Left lung (tissue), 10 donors: ENCODE results near the gene BCO2. TPM values are rescaled to one million over a fixed set of nuclear protein-coding genes. Genes with fewer than 3 reads are reported as not detected.

Source experiments
- ATAC-seq: fragments of 200-7000 bp; cut with Tn5 transposase; one replicate; pipeline ENCODE4 v1.9.1; 2020; ENCODE audit warnings: moderate library complexity
- DNase-seq, 4 donors: peaks; one replicate each; pipeline ENCODE4 v3.0.0-alpha.2; 2013 to 2020
- H3K27ac ChIP-seq, 2 donors: fragments of 200-600 bp; sonication (generic) in 1 of 2; one replicate each; pipeline versions ENCODE4 v1.5.0 to v1.8.0; 2020 to 2021
- H3K27me3 ChIP-seq, 2 donors: fragments of 200-600 bp; sonication (generic) in 1 of 2; one replicate each; pipeline versions ENCODE4 v1.5.0 to v1.8.0; 2020 to 2021
- H3K36me3 ChIP-seq, 2 donors: fragments of 200-600 bp; sonication (generic) in 1 of 2; one replicate each; pipeline versions ENCODE4 v1.5.0 to v1.8.0; 2020 to 2021
- H3K4me1 ChIP-seq, 2 donors: fragments of 200-600 bp; one replicate each; pipeline ENCODE4 v1.8.0; 2021
- H3K4me3 ChIP-seq, 2 donors: fragments of 200-600 bp; sonication (generic) in 1 of 2; one replicate each; pipeline versions ENCODE4 v1.5.0 to v1.8.0; 2020 to 2021; ENCODE audit warnings: mild to moderate bottlenecking in 1 of 2
- H3K9me3 ChIP-seq, 2 donors: fragments of 200-600 bp; sonication (generic) in 1 of 2; one replicate each; pipeline versions ENCODE4 v1.5.0 to v1.8.0; 2020 to 2021
- CTCF ChIP-seq, 2 donors: fragments of 200-600 bp; sonication (generic) in 1 of 2; IDR thresholded peaks; one replicate each; pipeline versions ENCODE4 v1.5.0 to v1.8.0; 2021; ENCODE audit warnings: antibody characterized with exemption in 2 of 2
- intact Hi-C, 2 donors: fragments of 100-400 bp; cut with DNase I; formaldehyde crosslinking; loops; one replicate each; pipeline versions ENCODE4 v1.11.2 to v1.14.2; 2022
- polyA plus RNA-seq, 6 donors: library from polyadenylated mRNA; unstranded; fragments of 120-200 nt; gene quantifications; one replicate each; pipeline ENCODE4 v1.2.1, GENCODE V29; 2013; ENCODE audit not compliant: insufficient read length in 6 of 6
- total RNA-seq, 2 donors: library from RNA; stranded (reverse); fragmentation: NEBNext Ultra II Directional; extraction: Animal tissue kit (Norgen Biotek cat#: 25700); gene quantifications; one replicate each; pipeline ENCODE4 v1.2.1, GENCODE V29; 2021
- donor health status: DM: no; HTN: yes; CAD: no.
- donor health status: DM: no; HTN: no; CAD: no.

BCO2 gene
- total and polyA plus RNA-seq, 8 donors: 3.3 to 11.8 (median 9.4) TPM

GRCh38 chr11:112226831-112227401 is 51.6 kb downstream of the BCO2 start:
- intact Hi-C loops: no loop called here
- H3K4me3 ChIP-seq: peak overlapping the region; percentile 67 to 79
- H3K9me3 ChIP-seq: no peaks in the 10 kb centered on the region
- DNase-seq (peak in 1 of 4 donors; percentile 24), ATAC-seq (peak; percentile 54)
- H3K27ac ChIP-seq: peak overlapping the region; percentile 96
- H3K27me3 ChIP-seq: no peaks in the 10 kb centered on the region
- H3K36me3 ChIP-seq: peaks cover 0 to 22% of the 10 kb centered on the region in 2 donors
- H3K4me1 ChIP-seq: peaks cover 6 to 20% of the 10 kb centered on the region in 2 donors
- TF ChIP-seq CTCF (IDR thresholded peaks at IDR 0.05): no peak

GRCh38 chr11:112227471-112227870 is 52.2 kb downstream of the BCO2 start:
- peaks cover 6 to 20% of the 10 kb centered on the region in 2 donors for H3K4me1 ChIP-seq
- H3K36me3 ChIP-seq: peaks cover 0 to 22% of the 10 kb centered on the region in 2 donors
- TF ChIP-seq CTCF (IDR thresholded peaks at IDR 0.05): no peak
- DNase-seq (no peak), ATAC-seq (no peak)
- no peaks in the 10 kb centered on the region for H3K27me3 ChIP-seq
- no peak overlapping the region for H3K27ac ChIP-seq
- no peaks in the 10 kb centered on the region for H3K9me3 ChIP-seq
- intact Hi-C loops: no loop called here
- H3K4me3 ChIP-seq: peak overlapping the region; percentile 67 to 79

GRCh38 chr11:112228706-112229105 is 53.4 kb downstream of the BCO2 start:
- ATAC-seq: no peak
- peaks cover 0 to 27% of the 10 kb centered on the region in 2 donors for H3K36me3 ChIP-seq

GRCh38 chr11:112229159-112229558 is 53.8 kb downstream of the BCO2 start:
- ATAC-seq (no peak), DNase-seq (no peak)
- peaks cover 6 to 20% of the 10 kb centered on the region in 2 donors for H3K4me1 ChIP-seq
- H3K36me3 ChIP-seq: peaks cover 0 to 31% of the 10 kb centered on the region in 2 donors
- peak overlapping the region in 1 of 2 donors; percentile 33 for H3K27ac ChIP-seq
- H3K27me3 ChIP-seq: no peaks in the 10 kb centered on the region
- H3K9me3 ChIP-seq: no peaks in the 10 kb centered on the region
- no peak for TF ChIP-seq CTCF (IDR thresholded peaks at IDR 0.05)
- H3K4me3 ChIP-seq: no peak overlapping the region
- intact Hi-C loops: no loop called here

More at GRCh38 chr11:112228706-112229105, 53.4 kb downstream of the BCO2 start:
- peaks cover 6 to 20% of the 10 kb centered on the region in 2 donors for H3K4me1 ChIP-seq
- no peak overlapping the region for H3K27ac ChIP-seq
- no peaks in the 10 kb centered on the region for H3K9me3 ChIP-seq
- no peaks in the 10 kb centered on the region for H3K27me3 ChIP-seq
- intact Hi-C loops: no loop called here
- TF ChIP-seq CTCF (IDR thresholded peaks at IDR 0.05): no peak
- H3K4me3 ChIP-seq: no peak overlapping the region
- DNase-seq: no peak

GRCh38 chr11:112229746-112230433 is 54.6 kb downstream of the BCO2 start:
- no peak overlapping the region for H3K4me3 ChIP-seq
- H3K4me1 ChIP-seq: peaks cover 6 to 20% of the 10 kb centered on the region in 2 donors
- H3K27me3 ChIP-seq: no peaks in the 10 kb centered on the region
- no peak for TF ChIP-seq CTCF (IDR thresholded peaks at IDR 0.05)
- intact Hi-C loops: no loop called here
- no peak for ATAC-seq
- H3K27ac ChIP-seq: peak overlapping the region in 1 of 2 donors; percentile 33
- peaks cover 0 to 39% of the 10 kb centered on the region in 2 donors for H3K36me3 ChIP-seq
- H3K9me3 ChIP-seq: no peaks in the 10 kb centered on the region
- DNase-seq: no peak
